ENCODE measurements around the gene OAF. TPM values are rescaled to one million over a fixed set of nuclear protein-coding genes. Genes with fewer than 3 reads are reported as not detected.

OAF gene
- total RNA-seq, 1 donor from 2014 or later = 40.2 TPM

GRCh38 chr11:120258661-120259060, 47.8 kb downstream of the OAF start:
- H3K27me3 Mint-ChIP-seq (ENCODE audit: low read depth) = peaks cover 47% of the 10 kb centered on the region
- no peaks in the 10 kb centered on the region for H3K36me3 Mint-ChIP-seq (ENCODE audit: low read depth)
- no peak for TF ChIP-seq CTCF (conservative IDR thresholded peaks at IDR 0.05)
- DNase-seq (ENCODE audit: low read depth, low spot score) = no peak
- H3K4me3 Mint-ChIP-seq = no peak overlapping the region
- H3K9me3 Mint-ChIP-seq = no peaks in the 10 kb centered on the region
- H3K4me1 Mint-ChIP-seq = peaks cover 12% of the 10 kb centered on the region
- no peak overlapping the region for H3K27ac Mint-ChIP-seq (ENCODE audit: unreplicated experiment)

- Mint-ChIP-seq H3K4me3 (no peak overlapping the region), H3K9me3 (no peaks in the 10 kb centered on the region), H3K36me3 (ENCODE audit: low read depth) (no peaks in the 10 kb centered on the region), H3K27me3 (ENCODE audit: low read depth) (peaks cover 41% of the 10 kb centered on the region), H3K4me1 (peaks cover 12% of the 10 kb centered on the region), H3K27ac (ENCODE audit: unreplicated experiment) (no peak overlapping the region)
- TF ChIP-seq CTCF (conservative IDR thresholded peaks at IDR 0.05) = no peak
- DNase-seq (ENCODE audit: low read depth, low spot score) = no peak
These were observed 48.4 kb downstream of the OAF start for GRCh38 chr11:120259241-120259640.

DNA sequence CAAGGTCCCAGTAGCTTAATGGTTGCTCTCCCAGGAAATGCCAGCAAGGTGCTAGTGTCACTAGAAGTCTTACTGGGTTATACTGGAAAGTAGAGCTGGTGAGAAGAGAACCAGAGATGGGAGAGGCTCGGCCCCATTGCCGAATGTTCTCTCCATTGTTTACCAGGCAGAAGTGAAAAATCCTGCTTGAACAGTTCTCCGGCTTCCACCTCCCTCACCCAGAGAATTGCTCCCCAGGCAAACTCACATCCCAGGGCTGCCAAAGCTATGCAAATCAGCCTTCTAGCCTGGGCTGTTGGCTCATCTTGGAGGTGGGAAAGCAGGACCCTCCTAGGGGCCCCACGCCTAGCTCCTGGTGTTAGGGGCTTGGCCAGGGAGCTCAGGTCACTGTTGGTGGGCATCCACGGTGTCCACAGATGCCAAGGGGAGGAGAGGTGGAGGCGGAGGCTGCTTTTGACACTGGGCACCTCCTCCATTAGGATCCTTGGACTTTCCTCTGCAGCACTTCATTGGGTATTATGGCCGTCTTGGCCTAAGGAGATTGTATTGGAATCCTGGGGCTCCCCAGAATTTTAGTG, 49.2 kb downstream of the OAF start:
- no peak for DNase-seq (ENCODE audit: low read depth, low spot score)
- Mint-ChIP-seq H3K27me3 (ENCODE audit: low read depth) (peaks cover 32% of the 10 kb centered on the region), H3K36me3 (ENCODE audit: low read depth) (no peaks in the 10 kb centered on the region), H3K4me3 (no peak overlapping the region), H3K4me1 (peaks cover 9% of the 10 kb centered on the region), H3K9me3 (no peaks in the 10 kb centered on the region), H3K27ac (ENCODE audit: unreplicated experiment) (no peak overlapping the region)
- no peak for TF ChIP-seq CTCF (conservative IDR thresholded peaks at IDR 0.05)

- no peak overlapping the region for H3K4me3 Mint-ChIP-seq
- no peak for DNase-seq (ENCODE audit: low read depth, low spot score)
- peaks cover 27% of the 10 kb centered on the region for H3K27me3 Mint-ChIP-seq (ENCODE audit: low read depth)
- peaks cover 4% of the 10 kb centered on the region for H3K4me1 Mint-ChIP-seq
- peak overlapping the region; percentile 31 for H3K27ac Mint-ChIP-seq (ENCODE audit: unreplicated experiment)
- no peaks in the 10 kb centered on the region for H3K36me3 Mint-ChIP-seq (ENCODE audit: low read depth)
- no peak for TF ChIP-seq CTCF (conservative IDR thresholded peaks at IDR 0.05)
- no peaks in the 10 kb centered on the region for H3K9me3 Mint-ChIP-seq
These were observed 49.8 kb downstream of the OAF start for GRCh38 chr11:120260616-120261015.

- H3K36me3 Mint-ChIP-seq (ENCODE audit: low read depth) = no peaks in the 10 kb centered on the region
- TF ChIP-seq CTCF (conservative IDR thresholded peaks at IDR 0.05) = no peak
- no peaks in the 10 kb centered on the region for H3K4me1 Mint-ChIP-seq
- H3K27ac Mint-ChIP-seq (ENCODE audit: unreplicated experiment) = no peak overlapping the region
- no peak overlapping the region for H3K4me3 Mint-ChIP-seq
- peaks cover 24% of the 10 kb centered on the region for H3K27me3 Mint-ChIP-seq (ENCODE audit: low read depth)
- H3K9me3 Mint-ChIP-seq = no peaks in the 10 kb centered on the region
- no peak for DNase-seq (ENCODE audit: low read depth, low spot score)
These were observed 50.5 kb downstream of the OAF start for GRCh38 chr11:120261321-120261720.

Data from neural crest cell (in vitro differentiated cells).